Ascending aorta (tissue), 2 donors: ENCODE data around the gene ZNF500. TPM values are rescaled to one million over a fixed set of nuclear protein-coding genes. Genes with fewer than 3 reads are reported as not detected.
A peak's percentile ranks its signal among the peaks of the same experiment; 100 is the strongest.

ENCODE experiments used
- DNase-seq, 2 donors: peaks; one replicate each; pipeline ENCODE4 v3.0.0-alpha.2; 2019; ENCODE audit warnings: low spot score in 2 of 2
- H3K27ac ChIP-seq, 2 donors: fragments of 200-600 bp; sonication (generic); one replicate each; pipeline ENCODE4 v1.5.1; 2016 to 2017; ENCODE audit warnings: mild to moderate bottlenecking in 1 of 2
- H3K27me3 ChIP-seq: fragments of 200-600 bp; sonication (generic); one replicate; pipeline ENCODE4 v1.5.1; 2017
- H3K36me3 ChIP-seq, 2 donors: fragments of 200-600 bp; sonication (generic); one replicate each; pipeline ENCODE4 v1.5.1; 2016
- H3K4me1 ChIP-seq, 2 donors: fragments of 200-600 bp; sonication (generic); one replicate each; pipeline ENCODE4 v1.5.1; 2016 to 2017; ENCODE audit warnings: mild to moderate bottlenecking in 1 of 2
- H3K4me3 ChIP-seq, 2 donors: fragments of 200-600 bp; sonication (generic); one replicate each; pipeline ENCODE4 v1.5.1; 2016 to 2017; ENCODE audit warnings: mild to moderate bottlenecking in 1 of 2
- H3K9me3 ChIP-seq, 2 donors: fragments of 200-600 bp; sonication (generic); one replicate each; pipeline ENCODE4 v1.5.1; 2016
- CTCF ChIP-seq, 3 experiments: fragments of 200-600 bp in 2 of 3; fragments of 450-650 bp in 1 of 3; sonication (generic) in 2 of 3; IDR thresholded peaks; one replicate each; pipeline ENCODE4 v1.5.1; 2016 to 2019; ENCODE audit warnings: antibody characterized with exemption in 3 of 3, mild to moderate bottlenecking in 1 of 3, moderate library complexity in 1 of 3
- intact Hi-C: fragments of 100-400 bp; cut with DNase I; formaldehyde crosslinking; loops from one replicate; pipeline ENCODE4 v1.15.1; 2023
- total RNA-seq: library from RNA; depleted of rRNA; stranded (reverse); fragments of >200 nt; gene quantifications from one replicate; pipeline ENCODE4 v1.1.0, GENCODE V29; 2016

Gene ZNF500
- total RNA-seq, 1 donor from 2014 or later = 13.7 TPM

GRCh38 chr16:4728676-4729075 is 38.3 kb downstream of the ZNF500 start:
- peaks cover 36 to 54% of the 10 kb centered on the region in 2 donors for H3K36me3 ChIP-seq
- no peak for DNase-seq
- no peak overlapping the region for H3K27ac ChIP-seq
- intact Hi-C loops = no loop called here
- no peak for TF ChIP-seq CTCF (IDR thresholded peaks at IDR 0.05)
- H3K4me3 ChIP-seq = no peak overlapping the region
- no peaks in the 10 kb centered on the region for H3K27me3 ChIP-seq
- H3K4me1 ChIP-seq = peaks cover 0 to 3% of the 10 kb centered on the region in 2 donors
- no peaks in the 10 kb centered on the region for H3K9me3 ChIP-seq

GRCh38 chr16:4726616-4727015 is 40.3 kb downstream of the ZNF500 start:
- intact Hi-C loops = no loop called here
- no peaks in the 10 kb centered on the region for H3K4me1 ChIP-seq
- no peaks in the 10 kb centered on the region for H3K9me3 ChIP-seq
- H3K36me3 ChIP-seq = peaks cover 39 to 69% of the 10 kb centered on the region in 2 donors
- no peak for DNase-seq
- H3K4me3 ChIP-seq = no peak overlapping the region
- no peak overlapping the region for H3K27ac ChIP-seq
- TF ChIP-seq CTCF (IDR thresholded peaks at IDR 0.05) = no peak
- H3K27me3 ChIP-seq = no peaks in the 10 kb centered on the region

- Histone ChIP-seq H3K4me3 (no peak overlapping the region), H3K27ac (no peak overlapping the region), H3K36me3 (peaks cover 37 to 60% of the 10 kb centered on the region in 2 donors), H3K27me3 (no peaks in the 10 kb centered on the region), H3K4me1 (no peaks in the 10 kb centered on the region), H3K9me3 (no peaks in the 10 kb centered on the region)
- intact Hi-C loops = no loop called here
- TF ChIP-seq CTCF (IDR thresholded peaks at IDR 0.05) = no peak
- DNase-seq = no peak
Observed at GRCh38 chr16:4724661-4725270, 42.2 kb downstream of the ZNF500 start.

- no peaks in the 10 kb centered on the region for H3K9me3 ChIP-seq
- H3K27me3 ChIP-seq = no peaks in the 10 kb centered on the region
- peaks cover 21 to 54% of the 10 kb centered on the region in 2 donors for H3K36me3 ChIP-seq
- H3K4me3 ChIP-seq = no peak overlapping the region
- no peak for DNase-seq
- no peaks in the 10 kb centered on the region for H3K4me1 ChIP-seq
- no peak for TF ChIP-seq CTCF (IDR thresholded peaks at IDR 0.05)
- peak overlapping the region; percentile 50 to 58 for H3K27ac ChIP-seq
- intact Hi-C loops = no loop called here
Observed at GRCh38 chr16:4723071-4723767, 43.7 kb downstream of the ZNF500 start.

GRCh38 chr16:4718466-4718865 is 48.5 kb downstream of the ZNF500 start:
- H3K27ac ChIP-seq = no peak overlapping the region
- intact Hi-C loops = no loop called here
- peaks cover 14 to 34% of the 10 kb centered on the region in 2 donors for H3K36me3 ChIP-seq

More at GRCh38 chr16:4718466-4718865, 48.5 kb downstream of the ZNF500 start:
- H3K9me3 ChIP-seq = no peaks in the 10 kb centered on the region
- no peaks in the 10 kb centered on the region for H3K4me1 ChIP-seq
- no peak overlapping the region for H3K4me3 ChIP-seq
- H3K27me3 ChIP-seq = no peaks in the 10 kb centered on the region
- no peak for TF ChIP-seq CTCF (IDR thresholded peaks at IDR 0.05)
- no peak for DNase-seq
